Endothelial cell of umbilical vein (primary cell): ENCODE data around the gene PDCD2L. TPM values are rescaled to one million over a fixed set of nuclear protein-coding genes. Genes with fewer than 3 reads are reported as not detected.
A peak's percentile ranks its signal among the peaks of the same experiment; 100 is the strongest.

Source experiments
- BruUV-seq: library from RNA; stranded (reverse); fragments of 400-500 nt; replicated peaks from 2 replicates; lab custom pipeline; 2021; lab: Mats Ljungman, UMichigan
- CTCF ChIA-PET: fragments of 300-600, 350-600 bp; sonication (Branson Sonifier 250); formaldehyde crosslinking; loops from one replicate; lab custom pipeline; 2021; ENCODE audit warnings: antibody characterized with exemption, inconsistent platforms; lab: Charles Lee
- POLR2A ChIA-PET: fragments of 300-600, 350-600 bp; sonication (Branson Sonifier 250); formaldehyde crosslinking; loops from one replicate; lab custom pipeline; 2021; ENCODE audit warnings: antibody characterized with exemption, inconsistent platforms; lab: Charles Lee
- DNase-seq: peaks from one replicate; pipeline ENCODE4 v3.0.0-alpha.2; 2011; ENCODE audit warnings: low read depth, low spot score
- FAIRE-seq: peaks from 2 replicates; lab custom pipeline; 2011; peaks lifted over from hg19 to GRCh38; lab: Jason Lieb, UNC
- H2AFZ ChIP-seq: 2 replicates; pipeline ENCODE4 v1.6.0; 2012; ENCODE audit warnings: low read depth, low read length, control low read depth, inconsistent platforms
- H3K27ac ChIP-seq: 2 replicates; pipeline ENCODE4 v1.5.1; 2011; ENCODE audit warnings: low read depth, mild to moderate bottlenecking, control low read depth, low read length, moderate library complexity; ENCODE audit not compliant: insufficient read depth
- H3K27me3 ChIP-seq, 2 experiments: 2 replicates each; pipeline versions ENCODE4 v1.6.0 to v1.6.1; 2011; ENCODE audit warnings: low read length in 2 of 2, mixed read lengths in 1 of 2; ENCODE audit not compliant: control insufficient read depth in 2 of 2, insufficient read depth in 2 of 2
- H3K36me3 ChIP-seq, 2 experiments: 2 replicates in 1 of 2; 3 replicates in 1 of 2; pipeline ENCODE4 v1.5.1; 2011; ENCODE audit warnings: low read length in 2 of 2, mild to moderate bottlenecking in 1 of 2, moderate library complexity in 1 of 2; ENCODE audit not compliant: control insufficient read depth in 2 of 2, insufficient read depth in 2 of 2; ENCODE audit errors: extremely low read depth in 1 of 2
- H3K4me1 ChIP-seq: 3 replicates; pipeline ENCODE4 v1.5.1; 2011; ENCODE audit warnings: mild to moderate bottlenecking, low read length; ENCODE audit not compliant: control insufficient read depth, insufficient read depth; ENCODE audit errors: extremely low read depth
- H3K4me2 ChIP-seq: 2 replicates; pipeline ENCODE4 v1.6.1; 2011; ENCODE audit warnings: low read length, control low read depth, mixed read lengths; ENCODE audit not compliant: insufficient read depth
- H3K4me3 ChIP-seq, 3 experiments: fragments of 200-600 bp in 1 of 3; sonication (generic), shearing (Covaris generic) in 1 of 3; replicated peaks in 1 of 3; 2 replicates each; pipeline ENCODE4 v1.5.1; 2011 to 2016; ENCODE audit warnings: control low read depth in 3 of 3, low read length in 3 of 3, mild to moderate bottlenecking in 2 of 3, inconsistent platforms in 1 of 3, low read depth in 1 of 3, moderate library complexity in 1 of 3; ENCODE audit not compliant: insufficient read depth in 1 of 3
- H3K79me2 ChIP-seq: 2 replicates; pipeline ENCODE4 v1.6.0; 2012; ENCODE audit warnings: low read length, inconsistent platforms; ENCODE audit not compliant: control insufficient read depth, insufficient read depth
- H3K9ac ChIP-seq: replicated peaks from 2 replicates; pipeline ENCODE3; 2011; ENCODE audit warnings: low read length, control low read depth; ENCODE audit not compliant: insufficient read depth; ENCODE audit errors: extremely low read depth
- H3K9me1 ChIP-seq: replicated peaks from 3 replicates; pipeline ENCODE4 v1.6.0; 2011; ENCODE audit warnings: mild to moderate bottlenecking, low read length; ENCODE audit not compliant: control insufficient read depth, insufficient read depth; ENCODE audit errors: extremely low read depth
- H3K9me3 ChIP-seq: replicated peaks from 2 replicates; pipeline ENCODE4 v1.5.1; 2012; ENCODE audit warnings: low read length, inconsistent platforms; ENCODE audit not compliant: control insufficient read depth, insufficient read depth
- H4K20me1 ChIP-seq: replicated peaks from 2 replicates; pipeline ENCODE3; 2011; ENCODE audit warnings: mild to moderate bottlenecking, low read length; ENCODE audit not compliant: control insufficient read depth, insufficient read depth; ENCODE audit errors: extremely low read depth
- EZH2 ChIP-seq: IDR thresholded peaks from 2 replicates; pipeline ENCODE4 v1.6.1; 2012; ENCODE audit warnings: borderline replicate concordance, low read depth, mild to moderate bottlenecking, moderate library complexity, low read length, inconsistent platforms; ENCODE audit not compliant: severe bottlenecking
- FOS ChIP-seq: IDR thresholded peaks from 2 replicates; pipeline ENCODE4 v1.6.1; 2011; ENCODE audit warnings: mild to moderate bottlenecking, low read length, moderate library complexity, borderline replicate concordance; ENCODE audit not compliant: insufficient read depth
- GATA2 ChIP-seq: IDR thresholded peaks from 2 replicates; pipeline ENCODE4 v1.7.0; 2011; ENCODE audit warnings: low read depth, mild to moderate bottlenecking, moderate library complexity, mixed read lengths, low read length; ENCODE audit not compliant: insufficient read length, insufficient read depth
- JUN ChIP-seq: IDR thresholded peaks from 2 replicates; pipeline ENCODE4 v1.6.1; 2011; ENCODE audit warnings: borderline replicate concordance, low read depth; ENCODE audit not compliant: insufficient read length, insufficient read depth
- MYC ChIP-seq: IDR thresholded peaks from one replicate; pipeline ENCODE4 v1.6.1; 2011; ENCODE audit warnings: mild to moderate bottlenecking, low read depth, low read length
- POLR2A ChIP-seq: IDR thresholded peaks from 2 replicates; pipeline ENCODE4 v1.6.1; 2012; ENCODE audit warnings: low read depth, mild to moderate bottlenecking, control low read depth, low read length
- POLR2AphosphoS5 ChIP-seq: IDR thresholded peaks from 2 replicates; pipeline ENCODE4 v1.6.1; 2012; ENCODE audit warnings: low read depth, mild to moderate bottlenecking, control low read depth, low read length, moderate library complexity; ENCODE audit not compliant: insufficient read depth
- dilution Hi-C: fragments of 300-500 bp; cut with MboI; formaldehyde crosslinking; loops from one replicate; pipeline ENCODE4 v1.15.0; 2019; ENCODE audit warnings: low sequenced_read_pairs; ENCODE audit not compliant: extremely low pct_ligation_motif_present
- intact Hi-C: fragments of 100-400 bp; cut with micrococcal nuclease; formaldehyde crosslinking; loops from one replicate; pipeline ENCODE4 v1.10.0; 2022
- polyA plus RNA-seq, 4 experiments: library from polyadenylated mRNA; depleted of rRNA in 3 of 4; stranded (reverse) in 3 of 4; unstranded in 1 of 4; fragments of >200 nt; gene quantifications; 2 replicates each; pipeline versions ENCODE4 v1.2.1 to v1.2.3, GENCODE V29; 2011 to 2012; ENCODE audit warnings: missing spikeins in 1 of 4
- total RNA-seq: library from RNA; stranded (reverse); gene quantifications from 2 replicates; pipeline ENCODE4 v1.2.3, GENCODE V29; 2021
- TF ChIP-seq, protein P1 (sequence below), 2 donors: IDR thresholded peaks; 1 replicate in 1 of 2; 2 replicates in 1 of 2; pipeline ENCODE4 v1.5.1; 2011; ENCODE audit warnings: low read length in 2 of 2, mild to moderate bottlenecking in 2 of 2, moderate library complexity in 2 of 2, control low read depth in 1 of 2, inconsistent platforms in 1 of 2, low read depth in 1 of 2; ENCODE audit not compliant: insufficient read depth in 1 of 2; ENCODE audit errors: extremely low read depth in 1 of 2
- TF ChIP-seq, protein P2 (sequence below): IDR thresholded peaks from 2 replicates; pipeline ENCODE4 v1.6.1; 2011; ENCODE audit not compliant: insufficient read depth, insufficient read length

Gene PDCD2L
- total and polyA plus RNA-seq, 2 donors (not counting 3 experiments of a cell fraction or from before 2014, with no cell fraction given) = 12.4 to 20.3 TPM

- POLR2A ChIA-PET = no interaction called here
- Histone ChIP-seq H3K4me1 (peaks cover 30% of the 10 kb centered on the region), H3K4me3 (no peak overlapping the region), H4K20me1 (peaks cover 11% of the 10 kb centered on the region), H3K27ac (no peak overlapping the region), H3K9ac (no peak overlapping the region), H3K79me2 (peaks cover 73% of the 10 kb centered on the region), H3K9me1 (no peaks in the 10 kb centered on the region), H2AFZ (no peak overlapping the region), H3K9me3 (no peaks in the 10 kb centered on the region), H3K36me3 (peaks cover 4 to 6% of the 10 kb centered on the region in 2 experiments), H3K27me3 (no peaks in the 10 kb centered on the region), H3K4me2 (no peak overlapping the region)
- FAIRE-seq (no peak), DNase-seq (peak; percentile 4)
- TF ChIP-seq POLR2A = no peak
- TF ChIP-seq, protein P1, sequence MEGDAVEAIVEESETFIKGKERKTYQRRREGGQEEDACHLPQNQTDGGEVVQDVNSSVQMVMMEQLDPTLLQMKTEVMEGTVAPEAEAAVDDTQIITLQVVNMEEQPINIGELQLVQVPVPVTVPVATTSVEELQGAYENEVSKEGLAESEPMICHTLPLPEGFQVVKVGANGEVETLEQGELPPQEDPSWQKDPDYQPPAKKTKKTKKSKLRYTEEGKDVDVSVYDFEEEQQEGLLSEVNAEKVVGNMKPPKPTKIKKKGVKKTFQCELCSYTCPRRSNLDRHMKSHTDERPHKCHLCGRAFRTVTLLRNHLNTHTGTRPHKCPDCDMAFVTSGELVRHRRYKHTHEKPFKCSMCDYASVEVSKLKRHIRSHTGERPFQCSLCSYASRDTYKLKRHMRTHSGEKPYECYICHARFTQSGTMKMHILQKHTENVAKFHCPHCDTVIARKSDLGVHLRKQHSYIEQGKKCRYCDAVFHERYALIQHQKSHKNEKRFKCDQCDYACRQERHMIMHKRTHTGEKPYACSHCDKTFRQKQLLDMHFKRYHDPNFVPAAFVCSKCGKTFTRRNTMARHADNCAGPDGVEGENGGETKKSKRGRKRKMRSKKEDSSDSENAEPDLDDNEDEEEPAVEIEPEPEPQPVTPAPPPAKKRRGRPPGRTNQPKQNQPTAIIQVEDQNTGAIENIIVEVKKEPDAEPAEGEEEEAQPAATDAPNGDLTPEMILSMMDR (IDR thresholded peaks at IDR 0.05; ENCODE audit: extremely low read depth in 1 of 2, insufficient read depth in 1 of 2, low read depth in 1 of 2, low read length in 2 of 2) = no peak
- TF ChIP-seq FOS = no peak
- TF ChIP-seq EZH2 = no peak
- TF ChIP-seq, protein P2, sequence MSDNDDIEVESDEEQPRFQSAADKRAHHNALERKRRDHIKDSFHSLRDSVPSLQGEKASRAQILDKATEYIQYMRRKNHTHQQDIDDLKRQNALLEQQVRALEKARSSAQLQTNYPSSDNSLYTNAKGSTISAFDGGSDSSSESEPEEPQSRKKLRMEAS = no peak
- no peak for TF ChIP-seq POLR2AphosphoS5
- no peak for TF ChIP-seq MYC
- no peak for TF ChIP-seq GATA2
- TF ChIP-seq JUN = no peak
- dilution Hi-C loops = no loop called here
- no TSS peak for BruUV-seq
- intact Hi-C loops = loop anchor here (5.0 to 10.0 kb wide), 2 partner anchors 65 to 217 kb away; partner anchors contain the start of gene GPI
- CTCF ChIA-PET = interaction anchor here (1.0 to 1.7 kb wide), 3 partner anchors 13 to 25 kb away, joined by 4 to 7 read pairs (median 5); no protein-coding TSS in a partner anchor
Measured at GRCh38 chr19:34431681-34432402, 27.6 kb downstream of the PDCD2L start.
